ENCODE results near the gene CTNNBIP1. TPM values are rescaled to one million over a fixed set of nuclear protein-coding genes. Genes with fewer than 3 reads are reported as not detected.
A peak's percentile ranks its signal among the peaks of the same experiment; 100 is the strongest.

Gene CTNNBIP1
- total and polyA plus RNA-seq, 9 of the 15 experiments (the other 6 are each of a cell fraction or from before 2014, with no cell fraction given): 0.65 to 29.2 (median 14.7) TPM

DNA sequence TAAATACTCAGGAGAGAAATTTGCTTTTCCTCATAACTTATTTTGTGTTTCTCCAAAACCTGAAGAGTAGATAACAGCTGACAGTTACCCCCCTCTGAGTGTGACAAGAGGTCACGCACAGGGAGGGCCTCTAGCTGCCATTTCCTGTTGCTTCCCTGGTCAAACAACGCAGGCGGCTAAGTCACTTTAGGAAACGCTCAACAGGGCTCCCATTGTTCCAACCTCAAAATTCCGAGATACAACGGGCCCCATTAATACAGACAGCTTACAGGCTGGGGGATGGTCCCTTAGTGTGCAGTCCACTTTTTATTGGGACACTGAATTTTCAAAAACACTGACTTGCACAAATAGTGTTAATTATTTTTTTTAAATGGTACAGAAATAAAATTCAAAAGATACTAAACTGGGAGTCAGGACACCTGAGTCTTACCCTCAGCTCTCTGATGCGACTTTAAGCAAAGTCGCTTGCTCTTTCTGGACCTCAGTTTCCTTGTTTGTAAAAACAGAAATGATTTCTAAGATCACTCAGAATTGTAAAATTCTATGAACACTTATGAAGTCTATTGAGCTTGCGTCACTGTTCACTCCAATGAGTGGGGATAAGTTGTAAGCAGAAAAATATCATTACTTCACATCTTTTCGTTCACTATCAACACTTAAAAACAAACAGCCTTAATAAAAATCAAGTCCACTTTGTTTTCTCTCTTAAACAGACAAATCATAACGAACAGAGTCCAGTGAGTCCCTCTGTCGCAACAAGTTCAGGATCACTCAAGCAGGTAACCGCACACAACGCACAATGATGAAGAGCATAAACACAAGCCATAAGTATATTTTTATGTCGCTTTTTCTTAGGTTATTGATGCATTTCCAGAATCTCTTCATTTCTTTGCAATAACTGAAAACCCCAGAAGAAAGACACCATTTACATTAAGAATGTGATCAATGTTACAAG, 19.6 kb upstream of the CTNNBIP1 start (continued):
- TF ChIP-seq, protein P1, sequence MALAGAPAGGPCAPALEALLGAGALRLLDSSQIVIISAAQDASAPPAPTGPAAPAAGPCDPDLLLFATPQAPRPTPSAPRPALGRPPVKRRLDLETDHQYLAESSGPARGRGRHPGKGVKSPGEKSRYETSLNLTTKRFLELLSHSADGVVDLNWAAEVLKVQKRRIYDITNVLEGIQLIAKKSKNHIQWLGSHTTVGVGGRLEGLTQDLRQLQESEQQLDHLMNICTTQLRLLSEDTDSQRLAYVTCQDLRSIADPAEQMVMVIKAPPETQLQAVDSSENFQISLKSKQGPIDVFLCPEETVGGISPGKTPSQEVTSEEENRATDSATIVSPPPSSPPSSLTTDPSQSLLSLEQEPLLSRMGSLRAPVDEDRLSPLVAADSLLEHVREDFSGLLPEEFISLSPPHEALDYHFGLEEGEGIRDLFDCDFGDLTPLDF (CRISPR knock-in tag; IDR thresholded peaks at IDR 0.05): no peak
- TF ChIP-seq, protein P2, sequence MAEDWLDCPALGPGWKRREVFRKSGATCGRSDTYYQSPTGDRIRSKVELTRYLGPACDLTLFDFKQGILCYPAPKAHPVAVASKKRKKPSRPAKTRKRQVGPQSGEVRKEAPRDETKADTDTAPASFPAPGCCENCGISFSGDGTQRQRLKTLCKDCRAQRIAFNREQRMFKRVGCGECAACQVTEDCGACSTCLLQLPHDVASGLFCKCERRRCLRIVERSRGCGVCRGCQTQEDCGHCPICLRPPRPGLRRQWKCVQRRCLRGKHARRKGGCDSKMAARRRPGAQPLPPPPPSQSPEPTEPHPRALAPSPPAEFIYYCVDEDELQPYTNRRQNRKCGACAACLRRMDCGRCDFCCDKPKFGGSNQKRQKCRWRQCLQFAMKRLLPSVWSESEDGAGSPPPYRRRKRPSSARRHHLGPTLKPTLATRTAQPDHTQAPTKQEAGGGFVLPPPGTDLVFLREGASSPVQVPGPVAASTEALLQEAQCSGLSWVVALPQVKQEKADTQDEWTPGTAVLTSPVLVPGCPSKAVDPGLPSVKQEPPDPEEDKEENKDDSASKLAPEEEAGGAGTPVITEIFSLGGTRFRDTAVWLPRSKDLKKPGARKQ (CRISPR knock-in tag; IDR thresholded peaks at IDR 0.05): 0 out of 2 replicates have a peak, but pooled peaks have one; percentile 8
- no peak for TF ChIP-seq KLF10 (CRISPR knock-in tag; IDR thresholded peaks at IDR 0.05)
- no peak for TF ChIP-seq RUNX1 (IDR thresholded peaks at IDR 0.05; ENCODE audit: low read depth)
- no peak for TF ChIP-seq RBM15 (IDR thresholded peaks at IDR 0.05; ENCODE audit: insufficient read depth, low read length)
- TF ChIP-seq, protein P3, sequence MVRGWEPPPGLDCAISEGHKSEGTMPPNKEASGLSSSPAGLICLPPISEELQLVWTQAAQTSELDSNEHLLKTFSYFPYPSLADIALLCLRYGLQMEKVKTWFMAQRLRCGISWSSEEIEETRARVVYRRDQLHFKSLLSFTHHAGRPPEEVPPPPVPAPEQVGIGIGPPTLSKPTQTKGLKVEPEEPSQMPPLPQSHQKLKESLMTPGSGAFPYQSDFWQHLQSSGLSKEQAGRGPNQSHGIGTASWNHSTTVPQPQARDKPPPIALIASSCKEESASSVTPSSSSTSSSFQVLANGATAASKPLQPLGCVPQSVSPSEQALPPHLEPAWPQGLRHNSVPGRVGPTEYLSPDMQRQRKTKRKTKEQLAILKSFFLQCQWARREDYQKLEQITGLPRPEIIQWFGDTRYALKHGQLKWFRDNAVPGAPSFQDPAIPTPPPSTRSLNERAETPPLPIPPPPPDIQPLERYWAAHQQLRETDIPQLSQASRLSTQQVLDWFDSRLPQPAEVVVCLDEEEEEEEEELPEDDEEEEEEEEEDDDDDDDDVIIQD (CRISPR knock-in tag; IDR thresholded peaks at IDR 0.05): no peak
- TF ChIP-seq RBM25 (IDR thresholded peaks at IDR 0.05; ENCODE audit: low read depth, low read length, severe bottlenecking): no peak
- no peak for TF ChIP-seq NFYB (IDR thresholded peaks at IDR 0.05; ENCODE audit: extremely low read depth, insufficient read length)
- TF ChIP-seq CBX5 (IDR thresholded peaks at IDR 0.05; ENCODE audit: borderline replicate concordance, low read depth): no peak
- peak; percentile 83 for TF ChIP-seq ZNF584 (CRISPR knock-in tag; IDR thresholded peaks at IDR 0.05; ENCODE audit: low read depth)
- no peak for TF ChIP-seq ZBTB8A (IDR thresholded peaks at IDR 0.05; ENCODE audit: partially characterized antibody)
- TF ChIP-seq SUPT5H (IDR thresholded peaks at IDR 0.05): peak; percentile 54
- no peak for TF ChIP-seq XRCC3 (IDR thresholded peaks at IDR 0.05)
- TF ChIP-seq MAFG (tag; conservative IDR thresholded peaks at IDR 0.05): peak; percentile 42
- TF ChIP-seq, protein P4, sequence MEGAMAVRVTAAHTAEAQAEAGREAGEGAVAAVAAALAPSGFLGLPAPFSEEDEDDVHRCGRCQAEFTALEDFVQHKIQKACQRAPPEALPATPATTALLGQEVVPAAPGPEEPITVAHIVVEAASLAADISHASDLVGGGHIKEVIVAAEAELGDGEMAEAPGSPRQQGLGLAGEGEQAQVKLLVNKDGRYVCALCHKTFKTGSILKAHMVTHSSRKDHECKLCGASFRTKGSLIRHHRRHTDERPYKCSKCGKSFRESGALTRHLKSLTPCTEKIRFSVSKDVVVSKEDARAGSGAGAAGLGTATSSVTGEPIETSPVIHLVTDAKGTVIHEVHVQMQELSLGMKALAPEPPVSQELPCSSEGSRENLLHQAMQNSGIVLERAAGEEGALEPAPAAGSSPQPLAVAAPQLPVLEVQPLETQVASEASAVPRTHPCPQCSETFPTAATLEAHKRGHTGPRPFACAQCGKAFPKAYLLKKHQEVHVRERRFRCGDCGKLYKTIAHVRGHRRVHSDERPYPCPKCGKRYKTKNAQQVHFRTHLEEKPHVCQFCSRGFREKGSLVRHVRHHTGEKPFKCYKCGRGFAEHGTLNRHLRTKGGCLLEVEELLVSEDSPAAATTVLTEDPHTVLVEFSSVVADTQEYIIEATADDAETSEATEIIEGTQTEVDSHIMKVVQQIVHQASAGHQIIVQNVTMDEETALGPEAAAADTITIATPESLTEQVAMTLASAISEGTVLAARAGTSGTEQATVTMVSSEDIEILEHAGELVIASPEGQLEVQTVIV (CRISPR knock-in tag; IDR thresholded peaks at IDR 0.05; ENCODE audit: borderline replicate concordance): 0 out of 2 replicates have a peak, but pooled peaks have one; percentile 34
- no peak for TF ChIP-seq PURB (CRISPR knock-in tag; IDR thresholded peaks at IDR 0.05; ENCODE audit: low read depth)
